Measurements from ENCODE around the gene RAET1E.
"Not testable (repeated sequence)": the region's sequence is repeated elsewhere in the genome, so short reads cannot be mapped to it uniquely, and the experiment has no call there.

The RAET1E gene

DNA sequence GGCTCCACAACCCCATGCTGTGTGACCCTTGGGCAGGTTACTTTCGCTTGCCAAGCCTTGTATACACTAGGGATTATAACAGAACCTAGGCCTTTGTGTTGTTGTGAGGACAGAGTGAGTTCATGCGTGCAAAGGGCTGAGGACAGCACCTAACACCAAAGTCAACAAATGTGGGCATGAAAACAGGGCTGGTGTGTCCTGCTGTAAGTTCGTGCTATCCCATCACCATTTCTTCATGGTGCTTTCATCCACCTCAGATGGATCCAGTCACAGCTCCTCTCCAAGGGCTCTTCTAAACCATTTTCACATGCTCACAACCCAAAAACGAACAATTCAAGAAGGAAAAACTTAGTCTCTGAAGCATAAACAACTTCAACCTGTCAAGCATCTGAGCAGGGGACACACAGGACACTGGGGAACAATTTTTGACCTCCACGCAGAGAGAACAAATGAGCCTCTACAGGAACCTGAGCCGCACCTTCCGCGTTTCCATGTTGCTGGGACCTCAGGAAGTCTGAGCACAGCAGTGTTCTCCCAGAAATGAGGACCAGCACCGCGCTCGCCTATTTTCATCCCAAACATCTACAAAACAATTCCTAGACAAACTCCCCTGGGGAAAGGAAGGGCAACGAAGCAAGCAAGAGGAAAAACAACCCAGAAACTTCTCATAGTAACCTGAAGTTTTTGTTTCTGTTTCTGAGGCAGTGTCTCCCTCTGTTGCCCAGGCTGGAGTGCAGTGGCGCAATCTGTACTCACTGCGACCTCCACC is 36.9 kb downstream of the RAET1E start:
- DNase-seq: no peak

DNA sequence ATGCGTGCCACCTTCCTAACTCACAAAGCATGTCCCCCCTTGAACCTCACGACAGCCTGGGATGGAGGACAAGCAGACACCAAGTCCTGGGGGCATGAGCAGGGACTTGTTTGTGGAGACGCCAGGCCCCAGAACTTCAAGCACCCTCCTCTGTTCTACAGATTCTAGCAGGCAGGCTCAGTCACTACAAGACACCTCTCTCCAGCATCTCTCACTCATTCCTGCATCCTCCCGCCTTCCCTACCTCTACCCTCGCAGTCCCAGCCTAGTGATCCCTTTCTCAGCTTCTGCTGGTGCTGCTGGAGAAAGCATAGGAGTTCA is 37.4 kb downstream of the RAET1E start:
- no peak for DNase-seq

DNA sequence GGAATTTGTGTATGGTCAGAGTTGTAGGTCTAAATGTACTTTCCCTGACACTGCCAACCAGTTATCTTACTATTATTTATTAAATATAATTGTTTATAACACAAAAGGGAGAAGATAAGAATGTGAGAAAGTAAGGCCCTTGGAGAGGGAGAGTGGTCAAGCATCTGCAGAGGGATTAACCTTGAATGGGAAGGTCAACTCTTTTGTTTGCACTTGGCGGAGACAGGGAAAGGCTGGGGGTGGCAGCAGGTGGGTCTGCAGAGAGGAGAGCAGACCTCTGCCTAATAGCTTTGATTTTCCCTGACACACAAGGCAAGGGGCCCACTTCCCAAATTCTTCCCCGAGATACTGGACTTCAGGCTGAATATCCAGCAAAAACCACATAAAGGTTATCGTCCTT is 38.0 kb downstream of the RAET1E start:
- DNase-seq: no peak

DNA sequence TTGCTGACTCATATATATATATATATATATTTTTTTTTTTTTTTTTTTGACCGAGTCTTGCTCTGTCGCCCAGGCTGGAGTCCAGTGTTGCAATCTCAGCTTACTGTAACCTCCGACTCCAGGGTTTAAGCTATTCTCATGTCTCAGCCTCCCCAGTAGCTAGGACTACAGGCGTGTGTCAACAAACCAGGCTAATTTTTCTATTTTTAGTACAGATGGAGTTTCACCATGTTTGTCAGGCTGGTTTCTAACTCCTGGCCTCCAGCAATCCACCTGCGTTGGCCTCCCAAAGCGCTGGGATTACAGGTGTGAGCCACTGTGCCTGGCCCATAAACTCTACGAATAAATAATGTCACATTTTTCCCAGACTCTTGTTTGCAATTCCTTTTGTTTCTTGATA is 38.5 kb downstream of the RAET1E start:
- DNase-seq: no peak

DNA sequence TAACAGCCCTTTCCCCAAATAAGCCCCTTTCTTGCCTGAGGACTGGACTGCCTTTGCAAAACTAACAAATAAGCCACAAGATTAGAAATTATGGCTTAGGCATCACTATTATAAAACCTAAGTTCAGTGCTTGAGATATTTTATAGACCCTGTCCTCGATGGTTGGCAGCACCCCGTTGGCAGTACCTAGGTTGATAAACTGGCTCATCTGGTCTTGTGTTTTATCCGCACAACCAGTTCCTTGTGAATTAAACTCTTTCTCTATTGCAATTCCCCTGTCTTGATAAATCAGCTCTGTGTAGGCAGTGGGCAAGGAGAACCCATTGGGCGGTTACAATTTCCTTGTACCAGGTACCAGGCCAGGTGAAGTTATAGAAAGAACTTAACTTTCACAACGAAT is 40.4 kb downstream of the RAET1E start:
- DNase-seq: no peak

DNA sequence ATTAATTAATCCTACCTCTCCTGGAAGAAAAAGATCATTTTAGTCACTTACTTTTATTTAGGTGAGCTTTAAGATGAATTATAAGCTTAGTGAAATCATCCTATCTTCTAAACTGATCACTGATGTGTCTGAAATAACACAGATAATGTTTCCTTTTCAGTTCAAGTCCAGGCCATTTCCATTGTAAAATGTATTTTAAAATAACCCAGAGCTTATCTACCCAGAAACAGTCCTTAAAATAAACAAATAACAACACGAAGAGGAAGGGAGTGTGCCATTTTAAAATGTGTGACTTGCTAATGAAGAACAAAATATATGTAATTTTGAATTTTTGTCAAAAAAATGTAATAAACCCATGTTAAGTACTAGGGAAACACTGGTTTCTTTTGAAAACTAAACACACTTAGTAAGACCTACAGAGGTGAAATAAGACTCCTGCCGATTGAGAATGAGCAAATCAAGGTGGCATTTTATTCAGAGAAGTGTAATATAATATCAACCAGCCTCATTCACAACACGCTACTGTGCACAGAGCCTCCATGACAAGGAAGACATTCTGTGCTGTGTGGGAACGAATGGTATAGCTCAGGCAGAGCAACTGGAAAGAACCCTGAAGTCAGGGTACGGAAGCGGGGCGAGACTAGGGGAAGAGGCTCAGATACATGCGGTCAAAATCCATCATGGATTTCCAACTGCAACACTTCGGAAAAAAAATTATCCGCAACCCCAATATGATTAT is 41.5 kb downstream of the RAET1E start:
- no peak for DNase-seq

DNA sequence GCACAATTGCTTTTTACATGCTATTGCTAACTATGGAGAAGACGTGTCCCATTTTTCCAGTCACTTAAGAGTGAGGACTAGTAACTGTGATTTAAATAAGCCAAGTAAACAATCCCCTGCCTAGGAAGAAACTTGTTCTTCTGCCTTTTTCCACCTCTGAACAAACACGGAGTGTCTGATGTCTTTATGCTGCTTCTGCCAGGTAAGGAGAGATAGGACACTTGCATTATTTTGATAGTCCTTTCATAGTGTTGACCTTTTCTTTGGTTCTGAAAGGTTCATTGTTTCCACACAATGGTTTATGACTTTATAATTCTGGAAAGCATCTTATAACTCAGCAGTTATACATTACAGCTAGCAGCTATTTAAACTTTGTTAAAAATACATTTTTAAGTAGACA is 42.2 kb downstream of the RAET1E start:
- no peak for DNase-seq

DNA sequence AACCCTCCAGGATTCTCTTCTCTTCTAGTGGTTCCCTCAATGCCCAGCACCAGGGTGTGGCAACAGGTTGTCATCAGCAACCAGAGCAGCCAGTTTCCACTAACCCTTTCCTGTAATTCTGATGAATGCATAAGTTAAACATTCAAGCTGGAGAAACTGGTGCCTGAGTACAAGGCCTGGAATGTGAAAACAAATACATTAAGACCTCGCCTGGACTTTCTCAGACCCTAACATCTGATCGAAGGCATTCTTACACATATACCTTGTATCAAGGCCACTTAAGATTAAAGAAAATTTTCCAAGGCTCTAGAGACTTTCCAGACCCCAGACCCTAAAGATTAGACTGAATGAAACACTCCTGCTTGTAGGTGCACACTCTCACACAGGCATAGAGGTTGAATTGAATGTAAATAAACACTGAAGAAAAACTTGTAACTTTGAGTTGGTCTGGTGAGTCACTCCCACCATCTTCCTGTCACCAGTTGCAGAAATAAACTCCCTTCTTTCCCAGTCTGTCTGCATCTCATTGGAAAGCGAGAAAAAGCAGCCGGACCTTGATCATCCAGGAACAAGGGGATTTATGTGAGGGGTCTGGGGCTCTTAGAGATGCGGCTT is 42.8 kb downstream of the RAET1E start:
- DNase-seq: no peak

DNA sequence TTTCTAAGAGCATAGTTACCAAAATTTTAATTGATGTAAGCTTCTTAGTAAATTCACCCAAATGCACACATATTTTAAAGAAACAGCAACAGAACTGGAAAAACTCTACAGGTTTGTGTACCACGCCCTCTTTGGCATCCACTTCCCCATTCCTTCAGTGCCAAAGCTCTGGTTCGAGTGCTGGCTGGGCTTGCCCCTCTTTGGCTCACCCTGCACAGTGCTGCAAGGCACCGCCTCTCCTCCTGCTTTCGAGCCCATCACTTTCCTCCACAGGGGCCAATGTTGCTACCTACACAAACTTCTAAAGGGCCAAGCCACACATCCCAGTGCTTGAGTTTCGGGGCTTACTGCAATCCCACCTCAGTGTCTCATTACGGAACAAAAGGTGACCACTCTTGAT is 43.4 kb downstream of the RAET1E start:
- no peak for DNase-seq

DNA sequence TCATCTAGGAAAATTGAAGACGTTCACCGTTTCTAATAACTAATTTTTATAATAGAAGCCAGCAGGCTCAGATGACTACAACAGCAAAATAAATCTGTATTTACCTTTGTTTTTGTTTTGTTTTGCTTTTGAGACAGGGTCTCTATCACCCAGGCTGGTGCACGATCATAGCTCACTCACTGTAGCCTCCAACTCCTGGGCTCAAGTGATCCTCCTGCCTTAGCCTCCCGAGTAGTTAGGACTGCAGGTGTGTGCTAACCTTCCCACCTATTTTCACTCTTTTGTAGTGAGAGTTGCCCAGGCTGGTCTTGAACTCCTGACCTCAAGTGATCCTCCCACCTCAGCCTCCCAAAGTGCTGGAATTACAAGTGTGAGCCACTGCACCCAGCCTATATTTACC is 43.9 kb downstream of the RAET1E start:
- not testable (repeated sequence) for DNase-seq

DNA sequence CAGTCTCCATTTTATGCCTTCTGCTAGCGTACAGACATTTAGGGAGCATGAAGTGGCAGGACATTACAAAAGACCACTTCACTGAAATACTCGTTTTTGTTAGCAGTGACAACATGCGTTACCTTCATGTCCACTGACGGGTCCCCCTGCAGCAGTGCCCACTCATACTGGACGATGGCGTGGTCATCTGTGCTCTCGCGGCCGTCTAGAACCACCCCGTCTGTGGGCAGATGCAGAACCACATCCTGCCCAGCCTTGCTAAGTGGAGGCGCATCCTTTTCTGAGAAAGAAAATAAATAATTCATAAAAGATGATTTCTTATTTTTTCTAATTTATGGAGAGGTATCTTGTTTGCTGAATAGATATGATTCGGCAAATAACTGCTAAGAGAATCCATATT is 45.0 kb downstream of the RAET1E start:
- DNase-seq: no peak

DNA sequence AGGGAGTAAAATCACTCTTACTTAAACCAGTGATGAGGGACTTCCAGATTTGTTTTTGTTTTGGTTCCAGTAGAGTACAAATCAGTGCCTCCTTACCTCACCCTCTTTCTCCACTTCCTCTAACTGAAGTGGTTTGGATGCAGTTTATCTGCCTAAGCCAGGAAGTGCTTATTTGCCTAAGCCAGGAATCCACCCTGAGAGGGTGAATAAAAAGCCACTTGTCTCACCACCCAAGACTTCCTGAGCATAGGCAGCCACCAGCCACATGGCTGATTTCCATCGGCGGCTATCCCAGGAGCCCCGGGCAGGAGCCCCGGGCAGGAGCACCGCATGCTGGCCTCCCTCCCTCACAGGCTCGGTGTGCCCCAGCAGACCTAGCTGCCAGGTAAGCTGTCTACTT is 45.7 kb downstream of the RAET1E start:
- no peak for DNase-seq

DNA sequence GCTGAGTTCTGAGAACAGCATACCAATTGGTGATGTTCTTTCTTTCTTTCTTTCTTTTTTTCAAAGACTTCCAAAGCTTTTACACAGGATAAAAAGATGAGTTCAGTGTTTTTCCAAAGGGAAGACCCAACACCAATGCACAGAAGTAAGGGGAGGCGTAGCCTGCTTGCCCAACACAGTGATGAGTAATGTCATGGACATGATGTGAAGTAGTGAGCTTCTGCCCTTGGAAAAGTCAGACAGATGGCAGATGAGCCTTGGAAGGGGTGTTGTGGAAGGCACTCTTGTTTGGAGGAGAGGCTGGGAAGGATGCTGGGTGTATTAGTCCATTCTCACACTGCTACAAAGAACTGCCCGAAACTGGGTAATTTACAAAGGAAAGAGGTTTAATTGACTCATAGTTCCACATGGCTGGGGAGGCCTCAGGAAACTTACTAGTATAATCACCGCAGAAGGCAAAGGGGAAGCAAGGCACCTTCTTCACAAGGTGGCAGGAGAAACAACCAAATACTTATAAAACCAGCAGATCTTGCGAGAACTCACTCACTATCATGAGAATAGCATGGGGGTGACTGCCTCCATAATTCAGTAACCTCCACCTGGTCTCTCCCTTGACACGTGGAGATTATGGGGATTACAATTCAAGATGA is 46.3 kb downstream of the RAET1E start:
- DNase-seq: no peak

DNA sequence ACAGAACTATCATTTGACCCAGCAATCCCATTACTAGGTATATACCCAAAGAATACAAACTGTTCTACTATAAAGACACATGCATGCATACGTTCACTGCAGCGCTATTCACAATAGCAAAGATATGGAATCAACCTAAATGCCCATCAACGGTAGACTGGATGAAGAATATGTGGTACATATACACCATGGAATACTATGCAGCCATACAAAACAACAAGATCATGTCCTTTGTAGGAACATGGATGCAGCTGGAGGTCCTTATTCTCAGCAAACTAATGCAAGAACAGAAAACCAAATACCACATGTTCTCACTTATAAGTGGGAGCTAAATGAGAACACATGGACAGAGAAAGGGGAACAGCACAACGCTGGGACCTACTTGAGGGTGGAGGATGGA is 49.6 kb downstream of the RAET1E start:
- DNase-seq: not testable (repeated sequence)
